Measurements from ENCODE around the gene DAPK3.

DNA sequence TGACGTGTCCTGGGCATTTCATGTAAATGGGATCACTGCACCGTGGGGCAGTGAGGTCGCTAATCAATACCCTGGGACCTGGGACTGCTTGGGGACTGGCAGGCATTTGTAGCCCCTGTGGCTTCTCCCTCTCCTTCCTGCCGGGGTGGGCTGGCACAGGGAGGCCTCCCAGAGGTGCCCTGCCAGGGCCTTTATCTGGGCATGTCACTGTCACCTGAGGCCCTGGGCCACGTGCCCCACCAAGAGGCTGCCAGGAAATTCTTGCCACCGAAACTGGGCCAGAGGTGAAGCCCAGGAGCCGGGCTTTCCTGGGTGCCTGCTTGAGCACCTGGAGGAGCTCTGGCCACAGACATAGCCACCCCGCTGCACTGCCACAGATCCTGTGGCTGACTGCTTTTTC is 39.9 kb downstream of the DAPK3 start:
- TF ChIP-seq, protein P1, sequence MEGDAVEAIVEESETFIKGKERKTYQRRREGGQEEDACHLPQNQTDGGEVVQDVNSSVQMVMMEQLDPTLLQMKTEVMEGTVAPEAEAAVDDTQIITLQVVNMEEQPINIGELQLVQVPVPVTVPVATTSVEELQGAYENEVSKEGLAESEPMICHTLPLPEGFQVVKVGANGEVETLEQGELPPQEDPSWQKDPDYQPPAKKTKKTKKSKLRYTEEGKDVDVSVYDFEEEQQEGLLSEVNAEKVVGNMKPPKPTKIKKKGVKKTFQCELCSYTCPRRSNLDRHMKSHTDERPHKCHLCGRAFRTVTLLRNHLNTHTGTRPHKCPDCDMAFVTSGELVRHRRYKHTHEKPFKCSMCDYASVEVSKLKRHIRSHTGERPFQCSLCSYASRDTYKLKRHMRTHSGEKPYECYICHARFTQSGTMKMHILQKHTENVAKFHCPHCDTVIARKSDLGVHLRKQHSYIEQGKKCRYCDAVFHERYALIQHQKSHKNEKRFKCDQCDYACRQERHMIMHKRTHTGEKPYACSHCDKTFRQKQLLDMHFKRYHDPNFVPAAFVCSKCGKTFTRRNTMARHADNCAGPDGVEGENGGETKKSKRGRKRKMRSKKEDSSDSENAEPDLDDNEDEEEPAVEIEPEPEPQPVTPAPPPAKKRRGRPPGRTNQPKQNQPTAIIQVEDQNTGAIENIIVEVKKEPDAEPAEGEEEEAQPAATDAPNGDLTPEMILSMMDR (IDR thresholded peaks at IDR 0.05; ENCODE audit: poor library complexity, severe bottlenecking) = no peak
- TF ChIP-seq POLR2AphosphoS5 (IDR thresholded peaks at IDR 0.05) = no peak
- no peak for TF ChIP-seq EZH2 (IDR thresholded peaks at IDR 0.05; ENCODE audit: borderline replicate concordance, insufficient read depth, low read length, poor library complexity, severe bottlenecking)
- TF ChIP-seq MXI1 (conservative IDR thresholded peaks at IDR 0.05; ENCODE audit: poor library complexity, severe bottlenecking) = no peak
- TF ChIP-seq RAD21 (conservative IDR thresholded peaks at IDR 0.05) = no peak
- no peak for TF ChIP-seq TAF1 (IDR thresholded peaks at IDR 0.05; ENCODE audit: low read depth)
- no peak for TF ChIP-seq EP300 (conservative IDR thresholded peaks at IDR 0.05; ENCODE audit: poor library complexity, severe bottlenecking)
- TF ChIP-seq, protein P2, sequence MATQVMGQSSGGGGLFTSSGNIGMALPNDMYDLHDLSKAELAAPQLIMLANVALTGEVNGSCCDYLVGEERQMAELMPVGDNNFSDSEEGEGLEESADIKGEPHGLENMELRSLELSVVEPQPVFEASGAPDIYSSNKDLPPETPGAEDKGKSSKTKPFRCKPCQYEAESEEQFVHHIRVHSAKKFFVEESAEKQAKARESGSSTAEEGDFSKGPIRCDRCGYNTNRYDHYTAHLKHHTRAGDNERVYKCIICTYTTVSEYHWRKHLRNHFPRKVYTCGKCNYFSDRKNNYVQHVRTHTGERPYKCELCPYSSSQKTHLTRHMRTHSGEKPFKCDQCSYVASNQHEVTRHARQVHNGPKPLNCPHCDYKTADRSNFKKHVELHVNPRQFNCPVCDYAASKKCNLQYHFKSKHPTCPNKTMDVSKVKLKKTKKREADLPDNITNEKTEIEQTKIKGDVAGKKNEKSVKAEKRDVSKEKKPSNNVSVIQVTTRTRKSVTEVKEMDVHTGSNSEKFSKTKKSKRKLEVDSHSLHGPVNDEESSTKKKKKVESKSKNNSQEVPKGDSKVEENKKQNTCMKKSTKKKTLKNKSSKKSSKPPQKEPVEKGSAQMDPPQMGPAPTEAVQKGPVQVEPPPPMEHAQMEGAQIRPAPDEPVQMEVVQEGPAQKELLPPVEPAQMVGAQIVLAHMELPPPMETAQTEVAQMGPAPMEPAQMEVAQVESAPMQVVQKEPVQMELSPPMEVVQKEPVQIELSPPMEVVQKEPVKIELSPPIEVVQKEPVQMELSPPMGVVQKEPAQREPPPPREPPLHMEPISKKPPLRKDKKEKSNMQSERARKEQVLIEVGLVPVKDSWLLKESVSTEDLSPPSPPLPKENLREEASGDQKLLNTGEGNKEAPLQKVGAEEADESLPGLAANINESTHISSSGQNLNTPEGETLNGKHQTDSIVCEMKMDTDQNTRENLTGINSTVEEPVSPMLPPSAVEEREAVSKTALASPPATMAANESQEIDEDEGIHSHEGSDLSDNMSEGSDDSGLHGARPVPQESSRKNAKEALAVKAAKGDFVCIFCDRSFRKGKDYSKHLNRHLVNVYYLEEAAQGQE (IDR thresholded peaks at IDR 0.05; ENCODE audit: borderline replicate concordance) = no peak
- TF ChIP-seq SMC3 (conservative IDR thresholded peaks at IDR 0.05; ENCODE audit: poor library complexity) = no peak
